ENCODE data around the gene CYP39A1. TPM values are rescaled to one million over a fixed set of nuclear protein-coding genes. Genes with fewer than 3 reads are reported as not detected.

Gene CYP39A1
- total and polyA plus RNA-seq, 2 of the 13 experiments (the other 11 are each of a cell fraction or from before 2014, with no cell fraction given): 0.13 TPM; not detected in 1

DNA sequence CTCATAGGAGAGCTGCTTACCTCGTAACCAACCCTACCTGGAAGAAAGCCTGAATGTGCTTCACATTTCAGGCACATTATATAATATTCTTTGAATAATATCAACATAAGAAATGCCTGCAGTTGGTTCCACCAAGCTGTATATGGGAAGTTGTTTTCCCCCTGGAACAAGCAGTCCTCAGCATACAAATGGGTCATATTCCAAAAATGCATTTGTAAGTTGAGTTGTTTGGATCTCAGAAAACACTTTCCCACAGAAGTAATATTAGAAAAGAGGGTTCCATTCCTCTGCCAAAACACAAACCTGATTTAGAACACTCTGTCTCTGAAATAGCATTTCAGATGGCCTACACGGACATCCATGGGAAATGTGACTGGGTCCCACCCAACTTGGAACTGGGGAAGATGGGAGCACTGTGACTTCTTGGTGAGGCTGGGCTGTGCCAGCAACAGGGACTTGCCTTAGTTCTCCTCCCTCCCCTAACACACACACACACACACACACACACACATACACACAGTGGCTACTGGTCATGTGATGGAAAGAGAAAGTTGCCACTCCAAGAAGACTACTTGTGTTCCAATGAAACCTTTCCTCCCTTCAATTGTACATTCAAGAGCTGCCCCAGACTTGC, 150.0 kb downstream of the CYP39A1 start (continued):
- TF ChIP-seq, protein P1, sequence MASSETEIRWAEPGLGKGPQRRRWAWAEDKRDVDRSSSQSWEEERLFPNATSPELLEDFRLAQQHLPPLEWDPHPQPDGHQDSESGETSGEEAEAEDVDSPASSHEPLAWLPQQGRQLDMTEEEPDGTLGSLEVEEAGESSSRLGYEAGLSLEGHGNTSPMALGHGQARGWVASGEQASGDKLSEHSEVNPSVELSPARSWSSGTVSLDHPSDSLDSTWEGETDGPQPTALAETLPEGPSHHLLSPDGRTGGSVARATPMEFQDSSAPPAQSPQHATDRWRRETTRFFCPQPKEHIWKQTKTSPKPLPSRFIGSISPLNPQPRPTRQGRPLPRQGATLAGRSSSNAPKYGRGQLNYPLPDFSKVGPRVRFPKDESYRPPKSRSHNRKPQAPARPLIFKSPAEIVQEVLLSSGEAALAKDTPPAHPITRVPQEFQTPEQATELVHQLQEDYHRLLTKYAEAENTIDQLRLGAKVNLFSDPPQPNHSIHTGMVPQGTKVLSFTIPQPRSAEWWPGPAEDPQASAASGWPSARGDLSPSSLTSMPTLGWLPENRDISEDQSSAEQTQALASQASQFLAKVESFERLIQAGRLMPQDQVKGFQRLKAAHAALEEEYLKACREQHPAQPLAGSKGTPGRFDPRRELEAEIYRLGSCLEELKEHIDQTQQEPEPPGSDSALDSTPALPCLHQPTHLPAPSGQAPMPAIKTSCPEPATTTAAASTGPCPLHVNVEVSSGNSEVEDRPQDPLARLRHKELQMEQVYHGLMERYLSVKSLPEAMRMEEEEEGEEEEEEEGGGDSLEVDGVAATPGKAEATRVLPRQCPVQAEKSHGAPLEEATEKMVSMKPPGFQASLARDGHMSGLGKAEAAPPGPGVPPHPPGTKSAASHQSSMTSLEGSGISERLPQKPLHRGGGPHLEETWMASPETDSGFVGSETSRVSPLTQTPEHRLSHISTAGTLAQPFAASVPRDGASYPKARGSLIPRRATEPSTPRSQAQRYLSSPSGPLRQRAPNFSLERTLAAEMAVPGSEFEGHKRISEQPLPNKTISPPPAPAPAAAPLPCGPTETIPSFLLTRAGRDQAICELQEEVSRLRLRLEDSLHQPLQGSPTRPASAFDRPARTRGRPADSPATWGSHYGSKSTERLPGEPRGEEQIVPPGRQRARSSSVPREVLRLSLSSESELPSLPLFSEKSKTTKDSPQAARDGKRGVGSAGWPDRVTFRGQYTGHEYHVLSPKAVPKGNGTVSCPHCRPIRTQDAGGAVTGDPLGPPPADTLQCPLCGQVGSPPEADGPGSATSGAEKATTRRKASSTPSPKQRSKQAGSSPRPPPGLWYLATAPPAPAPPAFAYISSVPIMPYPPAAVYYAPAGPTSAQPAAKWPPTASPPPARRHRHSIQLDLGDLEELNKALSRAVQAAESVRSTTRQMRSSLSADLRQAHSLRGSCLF (CRISPR knock-in tag; IDR thresholded peaks at IDR 0.05; ENCODE audit: borderline replicate concordance): no peak
- TF ChIP-seq, protein P2, sequence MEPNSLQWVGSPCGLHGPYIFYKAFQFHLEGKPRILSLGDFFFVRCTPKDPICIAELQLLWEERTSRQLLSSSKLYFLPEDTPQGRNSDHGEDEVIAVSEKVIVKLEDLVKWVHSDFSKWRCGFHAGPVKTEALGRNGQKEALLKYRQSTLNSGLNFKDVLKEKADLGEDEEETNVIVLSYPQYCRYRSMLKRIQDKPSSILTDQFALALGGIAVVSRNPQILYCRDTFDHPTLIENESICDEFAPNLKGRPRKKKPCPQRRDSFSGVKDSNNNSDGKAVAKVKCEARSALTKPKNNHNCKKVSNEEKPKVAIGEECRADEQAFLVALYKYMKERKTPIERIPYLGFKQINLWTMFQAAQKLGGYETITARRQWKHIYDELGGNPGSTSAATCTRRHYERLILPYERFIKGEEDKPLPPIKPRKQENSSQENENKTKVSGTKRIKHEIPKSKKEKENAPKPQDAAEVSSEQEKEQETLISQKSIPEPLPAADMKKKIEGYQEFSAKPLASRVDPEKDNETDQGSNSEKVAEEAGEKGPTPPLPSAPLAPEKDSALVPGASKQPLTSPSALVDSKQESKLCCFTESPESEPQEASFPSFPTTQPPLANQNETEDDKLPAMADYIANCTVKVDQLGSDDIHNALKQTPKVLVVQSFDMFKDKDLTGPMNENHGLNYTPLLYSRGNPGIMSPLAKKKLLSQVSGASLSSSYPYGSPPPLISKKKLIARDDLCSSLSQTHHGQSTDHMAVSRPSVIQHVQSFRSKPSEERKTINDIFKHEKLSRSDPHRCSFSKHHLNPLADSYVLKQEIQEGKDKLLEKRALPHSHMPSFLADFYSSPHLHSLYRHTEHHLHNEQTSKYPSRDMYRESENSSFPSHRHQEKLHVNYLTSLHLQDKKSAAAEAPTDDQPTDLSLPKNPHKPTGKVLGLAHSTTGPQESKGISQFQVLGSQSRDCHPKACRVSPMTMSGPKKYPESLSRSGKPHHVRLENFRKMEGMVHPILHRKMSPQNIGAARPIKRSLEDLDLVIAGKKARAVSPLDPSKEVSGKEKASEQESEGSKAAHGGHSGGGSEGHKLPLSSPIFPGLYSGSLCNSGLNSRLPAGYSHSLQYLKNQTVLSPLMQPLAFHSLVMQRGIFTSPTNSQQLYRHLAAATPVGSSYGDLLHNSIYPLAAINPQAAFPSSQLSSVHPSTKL (CRISPR knock-in tag; IDR thresholded peaks at IDR 0.05): no peak
- TF ChIP-seq PHF8 (CRISPR knock-in tag; IDR thresholded peaks at IDR 0.05) (no peak), SOX6 (IDR thresholded peaks at IDR 0.05) (no peak), SOX6 (CRISPR knock-in tag; IDR thresholded peaks at IDR 0.05) (no peak), ZNF552 (CRISPR knock-in tag; IDR thresholded peaks at IDR 0.05; ENCODE audit: borderline replicate concordance) (no peak), TCF12 (IDR thresholded peaks at IDR 0.05) (no peak), TCF12 (CRISPR knock-in tag; IDR thresholded peaks at IDR 0.05) (no peak), FOXC1 (CRISPR knock-in tag; IDR thresholded peaks at IDR 0.05; ENCODE audit: borderline replicate concordance) (no peak), PAX8 (CRISPR knock-in tag; IDR thresholded peaks at IDR 0.05; ENCODE audit: borderline replicate concordance) (no peak), ZNF44 (CRISPR knock-in tag; IDR thresholded peaks at IDR 0.05) (no peak)
- TF ChIP-seq, protein P3, sequence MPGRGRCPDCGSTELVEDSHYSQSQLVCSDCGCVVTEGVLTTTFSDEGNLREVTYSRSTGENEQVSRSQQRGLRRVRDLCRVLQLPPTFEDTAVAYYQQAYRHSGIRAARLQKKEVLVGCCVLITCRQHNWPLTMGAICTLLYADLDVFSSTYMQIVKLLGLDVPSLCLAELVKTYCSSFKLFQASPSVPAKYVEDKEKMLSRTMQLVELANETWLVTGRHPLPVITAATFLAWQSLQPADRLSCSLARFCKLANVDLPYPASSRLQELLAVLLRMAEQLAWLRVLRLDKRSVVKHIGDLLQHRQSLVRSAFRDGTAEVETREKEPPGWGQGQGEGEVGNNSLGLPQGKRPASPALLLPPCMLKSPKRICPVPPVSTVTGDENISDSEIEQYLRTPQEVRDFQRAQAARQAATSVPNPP (CRISPR knock-in tag; IDR thresholded peaks at IDR 0.05): no peak
- TF ChIP-seq, protein P4, sequence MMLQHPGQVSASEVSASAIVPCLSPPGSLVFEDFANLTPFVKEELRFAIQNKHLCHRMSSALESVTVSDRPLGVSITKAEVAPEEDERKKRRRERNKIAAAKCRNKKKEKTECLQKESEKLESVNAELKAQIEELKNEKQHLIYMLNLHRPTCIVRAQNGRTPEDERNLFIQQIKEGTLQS (CRISPR knock-in tag; IDR thresholded peaks at IDR 0.05): no peak
- TF ChIP-seq, protein P5, sequence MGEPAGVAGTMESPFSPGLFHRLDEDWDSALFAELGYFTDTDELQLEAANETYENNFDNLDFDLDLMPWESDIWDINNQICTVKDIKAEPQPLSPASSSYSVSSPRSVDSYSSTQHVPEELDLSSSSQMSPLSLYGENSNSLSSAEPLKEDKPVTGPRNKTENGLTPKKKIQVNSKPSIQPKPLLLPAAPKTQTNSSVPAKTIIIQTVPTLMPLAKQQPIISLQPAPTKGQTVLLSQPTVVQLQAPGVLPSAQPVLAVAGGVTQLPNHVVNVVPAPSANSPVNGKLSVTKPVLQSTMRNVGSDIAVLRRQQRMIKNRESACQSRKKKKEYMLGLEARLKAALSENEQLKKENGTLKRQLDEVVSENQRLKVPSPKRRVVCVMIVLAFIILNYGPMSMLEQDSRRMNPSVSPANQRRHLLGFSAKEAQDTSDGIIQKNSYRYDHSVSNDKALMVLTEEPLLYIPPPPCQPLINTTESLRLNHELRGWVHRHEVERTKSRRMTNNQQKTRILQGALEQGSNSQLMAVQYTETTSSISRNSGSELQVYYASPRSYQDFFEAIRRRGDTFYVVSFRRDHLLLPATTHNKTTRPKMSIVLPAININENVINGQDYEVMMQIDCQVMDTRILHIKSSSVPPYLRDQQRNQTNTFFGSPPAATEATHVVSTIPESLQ (CRISPR knock-in tag; conservative IDR thresholded peaks at IDR 0.05): no peak

Data from HepG2 (cell line).